ENCODE results near the gene GRB14.

- TF ChIP-seq TAF1 (IDR thresholded peaks at IDR 0.05; ENCODE audit: borderline replicate concordance, insufficient read depth, low read length) (no peak), REST (IDR thresholded peaks at IDR 0.05; ENCODE audit: insufficient read depth in 1 of 2, low read depth in 2 of 2, low read length in 2 of 2) (no peak)
These were observed 51.9 kb downstream of the GRB14 start for GRCh38 chr2:164569378-164569777.
